Keratinocyte (primary cell): ENCODE measurements around the gene TOP1. TPM values are rescaled to one million over a fixed set of nuclear protein-coding genes. Genes with fewer than 3 reads are reported as not detected.

Experiments used
- DNase-seq: peaks from one replicate; pipeline ENCODE4 v3.0.0-alpha.2; 2011; ENCODE audit warnings: low read depth, missing footprints, low spot score
- FAIRE-seq: peaks from 2 replicates; lab custom pipeline; 2011; peaks lifted over from hg19 to GRCh38; lab: Jason Lieb, UNC
- H2AFZ ChIP-seq: 2 replicates; pipeline ENCODE4 v1.6.0; 2012; ENCODE audit warnings: low read length, control low read depth, inconsistent platforms; ENCODE audit not compliant: control insufficient read depth
- H3K27ac ChIP-seq: 2 replicates; pipeline ENCODE4 v1.5.1; 2011; ENCODE audit warnings: low read length; ENCODE audit not compliant: control insufficient read depth, insufficient read depth
- H3K27me3 ChIP-seq: 3 replicates; pipeline ENCODE4 v1.6.0; 2011; ENCODE audit warnings: low read length; ENCODE audit not compliant: control insufficient read depth, insufficient read depth; ENCODE audit errors: extremely low read depth
- H3K36me3 ChIP-seq, 2 experiments: 2 replicates in 1 of 2; 3 replicates in 1 of 2; pipeline ENCODE4 v1.5.1; 2011; ENCODE audit warnings: low read length in 2 of 2, mild to moderate bottlenecking in 1 of 2; ENCODE audit not compliant: control insufficient read depth in 2 of 2, insufficient read depth in 2 of 2; ENCODE audit errors: extremely low read depth in 1 of 2
- H3K4me1 ChIP-seq: 3 replicates; pipeline ENCODE4 v1.5.1; 2011; ENCODE audit warnings: low read length; ENCODE audit not compliant: control insufficient read depth, insufficient read depth; ENCODE audit errors: extremely low read depth
- H3K4me2 ChIP-seq: 3 replicates; pipeline ENCODE4 v1.6.0; 2011; ENCODE audit warnings: low read depth, low read length; ENCODE audit not compliant: control insufficient read depth, insufficient read depth; ENCODE audit errors: extremely low read depth
- H3K4me3 ChIP-seq, 3 experiments: fragments of 200-600 bp in 1 of 3; sonication (generic) in 1 of 3; 2 replicates in 2 of 3; 3 replicates in 1 of 3; pipeline ENCODE4 v1.5.1; 2011 to 2016; ENCODE audit warnings: low read length in 3 of 3, mild to moderate bottlenecking in 3 of 3, control low read depth in 2 of 3, inconsistent platforms in 1 of 3, low read depth in 1 of 3, mixed read lengths in 1 of 3, mixed run types in 1 of 3, moderate library complexity in 1 of 3; ENCODE audit not compliant: control insufficient read depth in 2 of 3, insufficient read depth in 2 of 3; ENCODE audit errors: extremely low read depth in 1 of 3
- H3K79me2 ChIP-seq: 2 replicates; pipeline ENCODE4 v1.6.0; 2012; ENCODE audit warnings: low read length; ENCODE audit not compliant: control insufficient read depth, insufficient read depth
- H3K9ac ChIP-seq: 3 replicates; pipeline ENCODE4 v1.6.0; 2011; ENCODE audit warnings: low read length; ENCODE audit not compliant: control insufficient read depth, insufficient read depth; ENCODE audit errors: extremely low read depth
- H3K9me1 ChIP-seq: 3 replicates; pipeline ENCODE4 v1.6.0; 2011; ENCODE audit warnings: low read length; ENCODE audit not compliant: control insufficient read depth, insufficient read depth; ENCODE audit errors: extremely low read depth
- H3K9me3 ChIP-seq: 2 replicates; pipeline ENCODE4 v1.5.1; 2012; ENCODE audit warnings: low read depth, low read length; ENCODE audit not compliant: control insufficient read depth
- H4K20me1 ChIP-seq: 3 replicates; pipeline ENCODE4 v1.6.0; 2011; ENCODE audit warnings: low read length; ENCODE audit not compliant: control insufficient read depth, insufficient read depth; ENCODE audit errors: extremely low read depth
- CTCF ChIP-seq, 3 experiments: IDR thresholded peaks in 1 of 3; conservative IDR thresholded peaks in 1 of 3; optimal IDR thresholded peaks in 1 of 3; 2 replicates in 2 of 3; 3 replicates in 1 of 3; pipeline versions ENCODE3 to v1.5.1; 2011; ENCODE audit warnings: low read length in 3 of 3, mild to moderate bottlenecking in 3 of 3, moderate library complexity in 2 of 3, control low read depth in 1 of 3, inconsistent platforms in 1 of 3; ENCODE audit not compliant: insufficient read depth in 2 of 3; ENCODE audit errors: extremely low read depth in 1 of 3
- EZH2 ChIP-seq: IDR thresholded peaks from one replicate; pipeline ENCODE4 v1.6.1; 2012; ENCODE audit warnings: inconsistent platforms, mild to moderate bottlenecking, low read length, moderate library complexity
- dilution Hi-C: fragments of 300-500 bp; cut with MboI; formaldehyde crosslinking; loops from one replicate; pipeline ENCODE4 v1.7.0; 2020; ENCODE audit warnings: low sequenced_read_pairs; ENCODE audit not compliant: extremely low pct_ligation_motif_present
- polyA plus RNA-seq, 5 experiments: library from polyadenylated mRNA; depleted of rRNA in 3 of 5; stranded (reverse) in 3 of 5; stranded (forward) in 1 of 5; unstranded in 1 of 5; fragments of >200 nt; gene quantifications; 1 replicate in 1 of 5; 2 replicates in 3 of 5; 3 replicates in 1 of 5; pipeline versions ENCODE4 v1.2.1 to v1.2.3, GENCODE V29; 2011 to 2012; ENCODE audit warnings: missing spikeins in 2 of 5, low read depth in 1 of 5, low replicate concordance in 1 of 5

Gene TOP1
- polyA plus RNA-seq, 1 donor (not counting 4 experiments of a cell fraction or from before 2014, with no cell fraction given) = 25.2 TPM

- Histone ChIP-seq H3K36me3 (peaks cover 8 to 22% of the 10 kb centered on the region in 2 experiments), H3K4me1 (peaks cover 33% of the 10 kb centered on the region), H2AFZ (no peak overlapping the region), H3K27ac (peak overlapping the region; percentile 42), H3K9me1 (peaks cover 4% of the 10 kb centered on the region), H3K4me3 (no peak overlapping the region), H4K20me1 (no peaks in the 10 kb centered on the region), H3K27me3 (no peaks in the 10 kb centered on the region), H3K9ac (no peak overlapping the region), H3K79me2 (peaks cover 79% of the 10 kb centered on the region), H3K9me3 (no peaks in the 10 kb centered on the region), H3K4me2 (peak overlapping the region; percentile 77)
- FAIRE-seq (no peak), DNase-seq (no peak)
- dilution Hi-C loops = no loop called here
- TF ChIP-seq CTCF (optimal IDR thresholded peaks at IDR 0.05 in 1 of 3, IDR thresholded peaks at IDR 0.05 in 1 of 3, conservative IDR thresholded peaks at IDR 0.05 in 1 of 3; ENCODE audit: extremely low read depth in 1 of 3, insufficient read depth in 2 of 3, low read length in 3 of 3) (no peak), EZH2 (no peak)
Observed at GRCh38 chr20:41072915-41073314, 44.3 kb downstream of the TOP1 start.

DNA sequence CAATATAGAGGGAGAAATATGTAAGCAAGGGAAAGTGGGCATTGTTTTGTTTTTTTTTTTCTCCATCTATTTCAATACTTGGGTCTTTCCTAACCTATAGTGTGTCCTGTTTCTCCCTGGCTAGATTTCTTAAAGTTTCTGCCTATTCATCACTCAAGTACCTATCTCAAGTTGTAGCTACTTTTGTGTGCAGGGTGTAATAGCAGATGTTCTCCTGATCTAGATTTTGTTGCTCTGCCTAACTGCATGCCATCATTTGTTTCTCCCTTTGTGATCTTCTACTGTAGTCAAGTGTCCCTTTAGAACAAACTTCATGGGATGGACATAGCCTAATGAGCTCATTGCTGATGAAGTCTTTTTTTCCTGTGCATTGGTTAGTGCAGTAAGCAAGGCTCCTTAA, 45.8 kb downstream of the TOP1 start:
- no peak for DNase-seq
- H3K79me2 ChIP-seq = peaks cover 69% of the 10 kb centered on the region
- no peak overlapping the region for H3K27ac ChIP-seq
- no peaks in the 10 kb centered on the region for H3K27me3 ChIP-seq
- no peak overlapping the region for H3K4me2 ChIP-seq
- peaks cover 33% of the 10 kb centered on the region for H3K4me1 ChIP-seq
- H3K4me3 ChIP-seq = no peak overlapping the region
- FAIRE-seq = no peak
- H3K9me3 ChIP-seq = no peaks in the 10 kb centered on the region
- H2AFZ ChIP-seq = no peak overlapping the region
- peaks cover 4% of the 10 kb centered on the region for H3K9me1 ChIP-seq
- TF ChIP-seq CTCF (optimal IDR thresholded peaks at IDR 0.05 in 1 of 3, IDR thresholded peaks at IDR 0.05 in 1 of 3, conservative IDR thresholded peaks at IDR 0.05 in 1 of 3; ENCODE audit: extremely low read depth in 1 of 3, insufficient read depth in 2 of 3, low read length in 3 of 3) = no peak
- TF ChIP-seq EZH2 = no peak
- peaks cover 9 to 27% of the 10 kb centered on the region in 2 experiments for H3K36me3 ChIP-seq
- H4K20me1 ChIP-seq = no peaks in the 10 kb centered on the region
- no peak overlapping the region for H3K9ac ChIP-seq
- dilution Hi-C loops = no loop called here
